ENCODE results near the gene FOXB1. TPM values are rescaled to one million over a fixed set of nuclear protein-coding genes. Genes with fewer than 3 reads are reported as not detected.

FOXB1 gene
- total RNA-seq = not detected in 2 replicates
- polyA plus RNA-seq (2012) = not detected

GRCh38 chr15:60004009-60004845 is at the start of gene FOXB1:
TSS of gene FOXB1 (plus strand) at chr15:60004311. CDS start at chr15:60004964, 653 bp downstream.
- DNase-seq (ENCODE audit: low read depth) = no peak

- DNase-seq (ENCODE audit: low read depth) = no peak
Measured at GRCh38 chr15:59958288-59958687, 45.8 kb upstream of the FOXB1 start.

GRCh38 chr15:59960318-59960717 is 43.8 kb upstream of the FOXB1 start:
- no peak for DNase-seq (ENCODE audit: low read depth)

GRCh38 chr15:59963322-59963721 is 40.8 kb upstream of the FOXB1 start:
- DNase-seq (ENCODE audit: low read depth) = no peak

GRCh38 chr15:59963925-59964324 is 40.2 kb upstream of the FOXB1 start:
- no peak for DNase-seq (ENCODE audit: low read depth)

- no peak for DNase-seq (ENCODE audit: low read depth)
Measured at GRCh38 chr15:59965741-59966140, 38.4 kb upstream of the FOXB1 start.

- DNase-seq (ENCODE audit: low read depth) = no peak
Measured at GRCh38 chr15:59966262-59966661, 37.8 kb upstream of the FOXB1 start.

- no peak for DNase-seq (ENCODE audit: low read depth)
Measured at GRCh38 chr15:59968314-59968713, 35.8 kb upstream of the FOXB1 start.

GRCh38 chr15:59972241-59972640 is 31.9 kb upstream of the FOXB1 start:
- no peak for DNase-seq (ENCODE audit: low read depth)

GRCh38 chr15:59976480-59977271 is 27.4 kb upstream of the FOXB1 start:
- no peak for DNase-seq (ENCODE audit: low read depth)

GRCh38 chr15:59991834-59992233 is 12.3 kb upstream of the FOXB1 start:
- DNase-seq (ENCODE audit: low read depth) = no peak

- no peak for DNase-seq (ENCODE audit: low read depth)
Measured at GRCh38 chr15:59993041-59993750, 10.9 kb upstream of the FOXB1 start.

- DNase-seq (ENCODE audit: low read depth) = no peak
Measured at GRCh38 chr15:59993950-59994401, 10.1 kb upstream of the FOXB1 start.

GRCh38 chr15:59994526-59994887 is 9.6 kb upstream of the FOXB1 start:
- no peak for DNase-seq (ENCODE audit: low read depth)

GRCh38 chr15:59994888-59995557 is 9.1 kb upstream of the FOXB1 start:
- DNase-seq (ENCODE audit: low read depth) = no peak

GRCh38 chr15:59995568-59996297 is 8.4 kb upstream of the FOXB1 start:
- no peak for DNase-seq (ENCODE audit: low read depth)

GRCh38 chr15:59996298-59997041 is 7.6 kb upstream of the FOXB1 start:
- DNase-seq (ENCODE audit: low read depth) = no peak

- no peak for DNase-seq (ENCODE audit: low read depth)
Measured at GRCh38 chr15:59997070-59997701, 6.9 kb upstream of the FOXB1 start.

GRCh38 chr15:59998305-59998949 is 5.7 kb upstream of the FOXB1 start:
- DNase-seq (ENCODE audit: low read depth) = no peak
